ENCODE data around the gene TNNT1.

TNNT1 gene

DNA sequence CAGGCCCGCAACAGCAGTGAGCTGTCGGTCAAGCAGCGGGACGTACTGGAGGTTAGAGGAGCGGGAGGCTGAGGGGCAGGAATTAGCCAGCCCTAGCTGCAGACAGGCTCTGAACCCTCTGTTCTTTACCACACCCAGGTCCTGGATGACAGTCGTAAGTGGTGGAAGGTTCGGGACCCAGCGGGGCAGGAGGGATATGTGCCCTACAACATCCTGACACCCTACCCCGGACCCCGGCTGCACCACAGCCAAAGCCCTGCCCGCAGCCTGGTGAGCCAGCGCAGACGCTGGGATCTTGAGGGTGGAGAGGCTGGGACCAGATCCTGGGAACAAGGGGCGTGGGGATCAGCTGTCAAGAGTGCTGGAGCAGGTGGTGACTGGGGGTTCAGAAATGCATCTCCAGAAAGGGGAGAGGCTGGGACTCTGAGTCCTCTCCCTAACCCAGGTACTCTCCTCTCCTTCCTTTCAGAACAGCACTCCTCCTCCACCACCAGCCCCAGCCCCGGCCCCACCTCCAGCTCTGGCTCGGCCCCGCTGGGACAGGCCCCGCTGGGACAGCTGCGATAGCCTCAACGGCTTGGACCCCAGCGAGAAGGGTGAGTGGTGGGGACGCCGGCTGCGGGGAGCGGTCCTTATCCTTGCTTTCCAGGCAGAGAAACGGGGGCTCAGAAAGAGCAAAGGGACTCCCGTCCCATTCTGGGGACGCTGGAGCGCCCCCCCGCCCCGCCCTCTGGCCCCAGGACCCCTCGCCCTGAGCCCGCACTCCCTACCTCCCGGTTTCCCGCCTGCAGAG, 62.9 kb downstream of the TNNT1 start:
- no peak overlapping the region for H3K27ac ChIP-seq (ENCODE audit: low read length)
- H3K9ac ChIP-seq (ENCODE audit: low read depth, low read length), result no peak overlapping the region
- no peaks in the 10 kb centered on the region for H3K9me3 ChIP-seq (ENCODE audit: insufficient read depth, low read length, severe bottlenecking)
- no peaks in the 10 kb centered on the region for H3K79me2 ChIP-seq (ENCODE audit: insufficient read depth, low read length)
- no peak overlapping the region for H2AFZ ChIP-seq (ENCODE audit: low read depth, low read length)
- no peak overlapping the region for H3K4me2 ChIP-seq (ENCODE audit: insufficient read depth, low read length)
- H4K20me1 ChIP-seq (ENCODE audit: insufficient read depth, low read length), result peaks cover 13% of the 10 kb centered on the region
- ATAC-seq (ENCODE audit: insufficient read depth, low read depth) (no peak; the same call in 2 of the 3 replicates), DNase-seq (no peak)
- H3K36me3 ChIP-seq (ENCODE audit: insufficient read depth, low read length), result peaks cover 6% of the 10 kb centered on the region
- TF ChIP-seq, protein P1, sequence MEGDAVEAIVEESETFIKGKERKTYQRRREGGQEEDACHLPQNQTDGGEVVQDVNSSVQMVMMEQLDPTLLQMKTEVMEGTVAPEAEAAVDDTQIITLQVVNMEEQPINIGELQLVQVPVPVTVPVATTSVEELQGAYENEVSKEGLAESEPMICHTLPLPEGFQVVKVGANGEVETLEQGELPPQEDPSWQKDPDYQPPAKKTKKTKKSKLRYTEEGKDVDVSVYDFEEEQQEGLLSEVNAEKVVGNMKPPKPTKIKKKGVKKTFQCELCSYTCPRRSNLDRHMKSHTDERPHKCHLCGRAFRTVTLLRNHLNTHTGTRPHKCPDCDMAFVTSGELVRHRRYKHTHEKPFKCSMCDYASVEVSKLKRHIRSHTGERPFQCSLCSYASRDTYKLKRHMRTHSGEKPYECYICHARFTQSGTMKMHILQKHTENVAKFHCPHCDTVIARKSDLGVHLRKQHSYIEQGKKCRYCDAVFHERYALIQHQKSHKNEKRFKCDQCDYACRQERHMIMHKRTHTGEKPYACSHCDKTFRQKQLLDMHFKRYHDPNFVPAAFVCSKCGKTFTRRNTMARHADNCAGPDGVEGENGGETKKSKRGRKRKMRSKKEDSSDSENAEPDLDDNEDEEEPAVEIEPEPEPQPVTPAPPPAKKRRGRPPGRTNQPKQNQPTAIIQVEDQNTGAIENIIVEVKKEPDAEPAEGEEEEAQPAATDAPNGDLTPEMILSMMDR (IDR thresholded peaks at IDR 0.05; ENCODE audit: borderline replicate concordance, extremely low read depth, low read length, poor library complexity, severe bottlenecking), result no peak
- no peak for TF ChIP-seq EZH2 (IDR thresholded peaks at IDR 0.05; ENCODE audit: borderline replicate concordance, low read depth, low read length, severe bottlenecking)
- H3K4me3 ChIP-seq (ENCODE audit: low read depth in 1 of 2, low read length in 2 of 2), result no peak overlapping the region
- no peaks in the 10 kb centered on the region for H3K4me1 ChIP-seq (ENCODE audit: insufficient read depth, low read length)
- H3K27me3 ChIP-seq (ENCODE audit: insufficient read depth, low read length, poor library complexity), result no peaks in the 10 kb centered on the region

DNA sequence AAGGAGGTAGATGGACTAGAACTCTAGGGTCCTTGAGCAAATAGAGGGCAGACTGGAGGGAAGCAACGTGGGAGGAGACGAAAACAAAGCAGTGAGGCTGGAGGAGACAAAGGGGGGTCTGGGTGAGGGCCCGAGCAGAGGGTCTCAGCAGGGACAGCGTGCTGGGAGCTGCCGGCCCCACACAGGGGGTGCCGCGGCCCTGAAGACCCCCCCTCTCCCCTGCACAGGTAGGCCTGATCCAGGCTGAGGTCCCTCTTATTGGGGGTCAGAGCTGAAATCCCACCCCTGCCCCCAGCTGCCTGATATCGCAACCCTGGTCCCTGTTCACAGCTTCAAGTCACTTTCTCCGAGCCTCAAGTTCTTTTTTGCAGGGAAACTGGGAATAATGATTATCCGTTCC, 64.6 kb downstream of the TNNT1 start:
- ATAC-seq (ENCODE audit: insufficient read depth, low read depth), result no peak
- no peaks in the 10 kb centered on the region for H3K27me3 ChIP-seq (ENCODE audit: insufficient read depth, low read length, poor library complexity)
- no peak overlapping the region for H3K9ac ChIP-seq (ENCODE audit: low read depth, low read length)

DNA sequence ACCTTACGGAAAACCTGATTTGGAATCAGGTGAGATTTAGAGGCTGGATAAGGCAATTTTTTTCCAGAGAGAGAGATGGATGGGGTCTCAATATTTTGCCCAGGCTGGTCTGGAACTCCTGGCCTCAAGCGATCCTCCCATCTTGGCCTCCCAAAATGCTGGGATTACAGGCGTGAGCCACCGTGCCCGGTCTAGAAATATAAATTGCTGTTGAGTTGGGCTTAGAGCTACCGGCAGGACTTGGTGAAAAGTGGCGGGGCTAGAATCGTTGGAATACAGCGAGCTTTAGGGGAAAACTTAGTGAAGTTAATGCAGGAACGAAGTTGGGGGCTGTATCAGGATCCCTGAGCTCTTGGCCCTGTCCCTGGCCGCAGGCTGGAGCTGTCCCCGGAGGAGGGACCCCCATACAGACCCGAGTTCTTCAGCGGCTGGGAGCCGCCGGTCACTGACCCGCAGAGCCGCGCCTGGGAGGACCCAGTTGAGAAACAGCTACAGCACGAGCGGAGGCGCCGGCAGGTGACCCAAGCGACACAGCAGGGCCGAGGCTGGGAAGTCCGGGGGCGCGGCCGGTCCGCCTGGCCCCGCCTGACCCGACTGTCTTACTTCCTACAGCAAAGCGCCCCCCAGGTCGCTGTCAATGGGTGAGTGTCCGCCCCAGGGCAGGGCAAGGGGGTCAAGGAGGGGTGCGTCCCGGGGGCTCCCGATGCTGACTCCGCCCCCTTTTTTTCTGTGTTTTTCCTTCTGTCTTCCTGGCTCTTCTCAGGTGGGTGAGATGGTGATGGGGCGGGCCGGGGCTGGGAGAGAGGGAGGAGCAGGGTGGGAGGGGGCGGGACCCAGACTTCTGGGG, 65.8 kb downstream of the TNNT1 start:
- Histone ChIP-seq H3K4me2 (ENCODE audit: insufficient read depth, low read length) (no peak overlapping the region), H3K27me3 (ENCODE audit: insufficient read depth, low read length, poor library complexity) (no peaks in the 10 kb centered on the region), H3K4me3 (ENCODE audit: low read depth in 1 of 2, low read length in 2 of 2) (no peak overlapping the region), H2AFZ (ENCODE audit: low read depth, low read length) (no peak overlapping the region), H3K9ac (ENCODE audit: low read depth, low read length) (no peak overlapping the region), H4K20me1 (ENCODE audit: insufficient read depth, low read length) (peaks cover 9% of the 10 kb centered on the region), H3K27ac (ENCODE audit: low read length) (no peak overlapping the region), H3K9me3 (ENCODE audit: insufficient read depth, low read length, severe bottlenecking) (no peaks in the 10 kb centered on the region), H3K79me2 (ENCODE audit: insufficient read depth, low read length) (no peaks in the 10 kb centered on the region), H3K4me1 (ENCODE audit: insufficient read depth, low read length) (no peaks in the 10 kb centered on the region), H3K36me3 (ENCODE audit: insufficient read depth, low read length) (no peaks in the 10 kb centered on the region)
- no peak for DNase-seq
- no peak for TF ChIP-seq EZH2 (IDR thresholded peaks at IDR 0.05; ENCODE audit: borderline replicate concordance, low read depth, low read length, severe bottlenecking)
- TF ChIP-seq, protein P1 (IDR thresholded peaks at IDR 0.05; ENCODE audit: borderline replicate concordance, extremely low read depth, low read length, poor library complexity, severe bottlenecking), result no peak
- no peak for ATAC-seq (ENCODE audit: insufficient read depth, low read depth)

More for the DNA sequence above, 64.6 kb downstream of the TNNT1 start:
- Histone ChIP-seq H3K4me3 (ENCODE audit: low read depth in 1 of 2, low read length in 2 of 2) (no peak overlapping the region), H3K4me2 (ENCODE audit: insufficient read depth, low read length) (no peak overlapping the region), H4K20me1 (ENCODE audit: insufficient read depth, low read length) (peaks cover 13% of the 10 kb centered on the region), H3K27ac (ENCODE audit: low read length) (no peak overlapping the region), H2AFZ (ENCODE audit: low read depth, low read length) (no peak overlapping the region), H3K9me3 (ENCODE audit: insufficient read depth, low read length, severe bottlenecking) (no peaks in the 10 kb centered on the region), H3K79me2 (ENCODE audit: insufficient read depth, low read length) (no peaks in the 10 kb centered on the region), H3K4me1 (ENCODE audit: insufficient read depth, low read length) (no peaks in the 10 kb centered on the region), H3K36me3 (ENCODE audit: insufficient read depth, low read length) (no peaks in the 10 kb centered on the region)
- TF ChIP-seq, protein P1 (IDR thresholded peaks at IDR 0.05; ENCODE audit: borderline replicate concordance, extremely low read depth, low read length, poor library complexity, severe bottlenecking), result no peak
- no peak for TF ChIP-seq EZH2 (IDR thresholded peaks at IDR 0.05; ENCODE audit: borderline replicate concordance, low read depth, low read length, severe bottlenecking)
- no peak for DNase-seq
